CD4-positive, alpha-beta T cell treated with Interleukin-15 for 4 hours (primary cell): Measurements from ENCODE around the gene ANXA5.
A peak's percentile ranks its signal among the peaks of the same experiment; 100 is the strongest.

Source experiments
- DNase-seq: peaks from one replicate; pipeline ENCODE4 v3.0.0-alpha.2; 2020; ENCODE audit warnings: low spot score

The ANXA5 gene

DNA sequence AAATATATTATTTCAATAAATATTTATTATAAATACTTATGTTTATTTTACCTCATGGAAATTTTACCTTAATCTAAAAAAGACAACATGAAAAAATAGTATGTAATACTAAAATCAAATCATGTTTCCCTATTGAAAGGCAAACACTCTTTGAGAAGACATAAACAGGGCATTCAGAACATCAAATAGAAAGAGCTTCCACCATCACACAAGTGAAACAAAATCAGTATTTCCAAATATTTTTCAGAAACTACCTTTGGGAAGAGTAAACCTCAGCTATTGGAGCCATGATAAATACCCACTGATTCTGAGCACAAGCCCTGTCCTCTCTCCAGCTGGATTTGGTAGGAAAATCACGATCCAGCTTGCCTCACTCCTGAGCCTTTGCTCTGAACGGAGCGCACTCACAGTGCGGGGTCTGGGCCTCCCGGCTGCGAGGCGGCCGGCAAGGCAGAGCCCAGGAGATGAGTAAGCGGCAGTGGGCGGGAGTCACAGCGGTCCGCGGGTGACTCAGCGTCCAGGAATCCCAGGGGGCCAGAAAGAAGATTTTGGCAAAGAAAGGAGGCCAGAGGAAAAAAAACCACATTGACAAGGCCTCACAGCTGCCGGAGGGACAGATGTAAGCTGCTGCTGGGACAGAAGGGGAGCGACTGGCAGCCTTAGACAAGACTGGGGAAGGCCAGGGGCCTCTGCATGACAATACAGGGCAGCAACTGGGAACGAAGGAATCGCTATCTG lies 14.7 kb upstream of the ANXA5 start:
- DNase-seq = no peak

DNA sequence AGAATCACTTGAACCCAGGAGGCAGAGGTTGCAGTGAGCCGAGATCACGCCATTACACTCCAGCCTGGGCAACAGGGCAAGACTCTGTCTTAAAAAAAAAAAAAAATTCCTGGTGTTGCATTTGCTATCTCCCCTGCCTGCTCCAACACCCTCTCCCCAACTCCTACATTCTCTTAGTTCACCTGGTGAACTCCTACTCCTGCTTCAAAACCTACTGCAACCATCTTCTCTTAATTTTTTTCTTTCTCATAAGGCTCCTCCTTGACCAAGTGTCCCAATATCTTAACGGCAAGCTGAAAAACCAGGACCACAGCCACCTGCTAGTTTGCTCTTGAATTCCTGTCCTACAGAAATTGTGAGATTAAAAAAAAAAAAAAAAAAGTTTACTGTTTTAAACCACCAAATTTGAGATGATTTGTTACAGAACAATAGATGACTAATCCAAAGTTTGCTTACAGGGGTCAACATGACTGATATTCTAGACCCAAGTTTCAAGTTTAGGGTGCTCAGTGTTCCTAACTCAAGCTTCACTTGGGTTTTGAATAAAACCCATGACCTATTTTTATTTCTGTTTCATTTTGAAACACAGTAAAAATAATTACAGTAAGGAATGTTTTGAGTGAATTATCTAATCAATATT lies 13.1 kb upstream of the ANXA5 start:
- no peak for DNase-seq

DNA sequence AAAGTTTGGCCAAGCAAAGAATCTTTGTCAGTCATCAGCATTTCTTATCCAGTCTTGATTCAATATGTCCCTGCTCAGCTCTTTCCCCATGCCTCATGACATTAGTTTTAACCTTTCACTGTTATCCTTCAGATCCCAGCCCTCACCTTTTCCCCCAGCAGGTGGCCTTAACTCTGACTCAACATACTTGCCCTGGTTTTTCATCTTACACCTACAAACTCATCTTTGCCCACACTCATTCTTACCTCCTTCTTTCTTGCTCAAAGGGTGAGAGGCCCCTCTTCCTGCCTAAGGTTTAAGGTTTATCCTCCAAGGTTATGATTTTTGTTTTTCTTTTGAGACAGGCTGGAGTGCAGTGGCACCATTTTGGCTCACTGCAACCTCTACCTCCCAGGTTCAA lies 10.6 kb upstream of the ANXA5 start:
- DNase-seq = no peak

DNA sequence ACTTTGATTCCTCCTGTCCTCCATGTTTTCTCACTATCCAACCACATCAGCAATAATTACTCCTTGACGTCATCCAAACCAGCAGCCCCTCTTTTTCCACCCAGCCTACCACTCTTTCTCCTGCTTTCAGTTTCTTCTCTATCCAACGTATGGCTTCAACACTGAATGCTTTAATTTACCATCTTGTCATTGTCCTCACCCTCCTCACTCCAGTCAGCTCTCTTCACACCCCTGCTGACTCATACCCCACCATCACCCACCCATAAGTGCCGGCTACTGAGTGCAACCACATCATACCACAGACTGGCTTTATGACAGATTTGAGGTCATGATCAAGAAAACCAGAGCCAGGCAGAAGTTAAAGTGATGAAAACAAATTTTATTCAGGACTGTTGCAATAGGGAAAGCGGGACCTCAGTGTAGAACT lies 9.8 kb upstream of the ANXA5 start:
- DNase-seq = peak; percentile 60

DNA sequence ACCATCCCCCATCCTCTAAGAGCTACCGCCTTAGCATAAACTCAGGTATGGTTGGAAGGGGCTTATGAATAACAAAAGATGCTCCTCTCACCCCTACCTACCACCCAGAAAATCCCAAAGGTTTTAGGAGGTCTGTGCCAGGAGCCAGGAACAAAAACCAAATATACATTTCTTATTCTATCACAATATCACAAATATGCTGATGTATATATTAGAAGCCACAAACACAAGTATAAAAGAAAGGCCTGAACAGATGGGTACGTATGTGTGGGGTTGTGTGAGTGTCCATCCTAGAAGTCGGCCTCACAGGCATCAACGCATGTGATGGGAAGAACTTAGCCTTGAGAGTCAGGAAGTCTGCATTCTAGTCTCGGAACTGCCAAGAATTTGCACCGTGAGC lies 8.7 kb upstream of the ANXA5 start:
- DNase-seq = no peak

DNA sequence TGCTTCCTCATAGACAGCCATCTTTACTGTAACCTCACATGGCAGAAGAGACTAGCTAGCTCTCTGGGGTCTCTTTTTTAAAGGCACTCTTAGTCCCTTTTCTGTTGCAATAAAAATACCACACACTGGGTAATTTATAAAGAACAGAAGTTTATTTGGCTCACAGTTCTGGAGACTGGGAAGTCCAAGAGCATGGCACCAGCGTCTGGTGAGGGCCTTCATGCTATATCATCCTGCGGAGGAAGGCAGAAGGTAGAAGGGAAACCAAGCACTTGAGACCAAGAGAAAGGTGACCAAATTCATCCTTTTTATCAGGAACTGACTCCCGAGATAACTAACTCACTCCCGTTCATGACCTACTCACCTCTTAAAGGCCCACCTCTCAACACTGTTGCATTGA lies 5.4 kb upstream of the ANXA5 start:
- no peak for DNase-seq

DNA sequence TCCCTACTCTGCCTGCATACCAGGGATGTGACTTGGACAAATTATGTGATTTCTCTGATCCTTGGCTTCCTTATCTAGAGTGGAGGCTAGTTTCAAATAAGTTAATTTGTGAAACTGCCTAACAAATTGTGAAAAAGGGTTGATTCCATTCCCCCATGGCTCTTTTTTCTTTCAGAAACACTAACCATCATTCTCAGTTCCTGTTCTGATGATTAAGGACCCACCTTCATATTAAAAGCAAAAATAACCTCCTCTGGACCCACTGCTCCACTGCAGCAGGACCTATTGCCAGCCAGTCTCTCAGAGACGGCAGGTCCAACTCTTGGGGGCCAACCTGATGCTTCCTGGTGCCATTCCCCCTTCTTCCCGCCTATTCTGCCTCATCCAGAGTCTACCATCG lies 4.5 kb upstream of the ANXA5 start:
- no peak for DNase-seq

DNA sequence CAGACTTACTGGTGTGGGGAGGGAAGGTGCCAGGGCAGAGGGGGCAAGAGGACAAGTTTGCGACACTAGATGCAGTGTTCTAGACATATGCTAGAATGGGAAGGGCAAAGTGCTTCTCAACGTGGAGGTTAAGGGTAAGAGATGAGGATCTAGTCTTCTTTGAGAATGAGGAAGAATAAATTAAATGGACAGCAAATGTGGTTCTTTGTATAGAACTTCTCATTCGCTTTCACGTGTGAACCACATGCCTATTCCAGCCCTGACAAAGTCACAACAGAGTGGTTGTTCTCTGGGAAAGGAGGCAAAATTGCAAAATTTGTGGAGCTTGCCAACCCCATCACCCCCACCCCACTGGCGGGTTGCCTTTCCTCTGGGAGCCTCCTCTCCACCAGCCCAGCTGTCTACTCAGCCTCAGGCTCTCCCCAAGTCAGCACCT lies 1.5 kb upstream of the ANXA5 start:
- no peak for DNase-seq

DNA sequence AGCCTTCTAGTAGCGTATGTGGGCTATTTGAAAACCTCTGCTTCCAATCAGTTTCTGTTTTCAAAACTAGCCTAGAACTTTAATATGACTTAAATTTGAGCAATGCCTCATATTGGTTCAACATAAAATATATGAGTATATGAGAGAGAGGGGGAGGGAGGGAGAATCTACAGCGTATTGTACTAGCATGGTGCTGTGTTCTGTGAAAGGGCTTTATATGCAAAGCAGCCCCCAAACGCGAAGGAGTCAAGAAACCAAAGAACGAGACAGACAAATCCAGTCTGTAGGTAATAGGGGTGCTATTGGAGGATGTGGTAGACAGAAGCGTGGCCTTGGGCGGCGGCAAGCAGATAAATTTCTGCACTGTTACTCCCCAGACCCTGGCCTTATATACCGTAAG lies 784 bp upstream of the ANXA5 start:
- no peak for DNase-seq

DNA sequence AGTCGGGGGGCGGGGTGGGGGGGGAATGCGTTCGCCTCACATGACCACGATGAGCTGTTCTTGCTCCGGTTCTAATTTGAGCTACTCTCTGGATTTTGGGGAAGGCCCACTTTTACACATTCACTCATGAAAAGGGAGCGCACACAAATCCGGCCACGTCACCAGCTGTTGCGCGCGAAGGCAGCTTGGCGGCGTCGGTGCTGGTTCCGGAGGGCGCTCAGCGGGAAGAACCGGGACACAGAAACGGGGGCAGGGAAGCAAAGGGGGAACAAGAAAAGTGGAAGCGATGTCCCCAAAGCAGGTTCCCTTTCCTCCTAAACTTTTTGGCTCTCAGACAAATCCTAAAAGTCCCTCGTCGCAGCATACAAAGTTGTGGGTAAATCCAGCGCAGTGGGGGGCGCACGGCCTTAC lies 605 bp downstream of the ANXA5 start:
- DNase-seq = peak; percentile 68

DNA sequence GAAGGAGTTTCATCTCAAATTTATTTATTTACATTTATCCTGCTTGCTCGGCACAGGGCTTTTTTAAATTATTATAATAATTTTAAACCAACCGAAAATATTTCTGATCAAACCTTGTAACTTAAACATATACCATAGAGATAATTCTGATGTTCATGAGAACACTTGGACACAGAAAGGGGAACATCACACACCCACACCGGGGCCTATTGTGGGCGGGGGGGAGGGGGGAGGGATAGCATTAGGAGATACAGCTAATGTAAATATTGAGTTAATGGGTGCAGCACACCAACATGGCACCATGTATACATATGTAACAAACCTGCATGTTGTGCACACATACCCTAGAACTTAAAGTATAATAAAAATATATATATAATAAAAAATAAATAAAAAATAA lies 2.9 kb downstream of the ANXA5 start:
- no peak for DNase-seq

DNA sequence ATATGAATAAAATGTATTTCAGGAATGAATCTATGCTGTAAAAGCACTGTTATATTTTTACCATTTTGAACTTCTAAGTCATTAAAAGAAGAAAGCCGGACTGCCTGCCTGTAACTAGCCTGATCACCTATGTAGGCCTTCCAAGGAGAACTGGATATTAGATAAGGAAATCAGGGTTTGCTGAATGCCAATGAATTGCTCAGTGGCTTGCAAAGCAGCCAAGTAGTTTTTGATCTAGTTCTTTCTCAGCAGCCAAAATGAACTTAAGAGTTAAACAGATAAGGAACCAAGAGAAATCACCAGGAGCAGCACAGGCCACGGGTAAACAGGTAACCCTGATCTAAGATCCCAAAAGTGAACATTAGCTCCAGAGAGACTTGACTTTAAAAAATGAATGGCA lies 3.3 kb downstream of the ANXA5 start:
- no peak for DNase-seq

DNA sequence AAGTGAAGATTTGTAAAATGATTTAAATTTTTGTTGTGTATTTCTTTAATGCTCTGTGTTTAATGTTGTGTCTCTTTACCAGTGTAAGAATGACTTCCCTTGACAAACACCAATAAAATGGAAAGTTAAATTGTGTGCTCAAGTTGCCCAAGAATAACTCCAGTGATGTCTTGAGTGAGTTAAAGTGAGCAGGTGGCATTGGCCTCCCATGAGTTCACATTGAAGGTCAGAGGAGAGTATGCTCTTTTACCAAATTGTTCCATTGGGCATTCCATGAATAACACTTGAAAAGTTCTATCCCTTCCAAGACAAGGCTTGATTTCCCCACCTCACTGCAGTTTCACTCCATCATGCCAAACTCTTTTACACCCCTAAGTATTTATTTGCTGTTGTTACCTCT lies 4.5 kb downstream of the ANXA5 start:
- DNase-seq = no peak

DNA sequence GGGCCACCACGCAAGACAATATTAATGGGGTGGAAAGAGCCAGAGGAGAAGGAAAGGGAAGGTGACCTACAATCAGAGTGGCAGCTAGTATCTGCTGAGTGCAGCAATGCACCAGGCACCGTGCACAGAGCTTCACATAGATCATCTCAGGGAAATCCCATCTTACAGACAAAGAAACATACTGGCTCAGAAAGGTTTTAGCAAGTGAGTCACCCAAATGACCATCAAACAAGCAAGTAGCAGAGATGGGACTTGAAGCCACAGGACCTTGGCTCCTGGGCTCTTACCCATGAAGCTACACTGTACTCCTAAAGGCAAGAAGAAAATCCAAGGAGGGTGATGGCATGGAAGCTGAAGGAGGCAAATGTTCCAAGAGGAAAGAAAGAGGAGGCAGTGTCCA lies 6.8 kb downstream of the ANXA5 start:
- no peak for DNase-seq

DNA sequence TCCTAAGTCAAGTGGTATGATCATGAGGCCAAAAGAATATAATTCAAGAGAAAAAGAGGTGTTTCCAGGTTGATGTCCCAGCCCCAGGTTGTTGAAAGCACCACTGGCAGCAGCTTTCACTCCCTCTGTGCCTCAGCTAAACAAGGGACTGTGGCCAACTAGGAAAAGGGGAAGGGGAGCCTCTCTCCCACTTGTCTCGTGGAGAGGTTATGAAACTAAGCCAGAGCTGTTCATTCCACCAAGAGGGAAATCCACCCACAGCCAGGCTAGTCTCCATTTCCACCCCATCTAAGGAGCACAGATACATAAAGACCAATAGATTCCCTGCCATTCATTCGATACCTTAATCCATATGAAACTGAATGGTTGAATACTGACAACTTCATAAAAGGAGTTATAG lies 8.1 kb downstream of the ANXA5 start:
- no peak for DNase-seq

DNA sequence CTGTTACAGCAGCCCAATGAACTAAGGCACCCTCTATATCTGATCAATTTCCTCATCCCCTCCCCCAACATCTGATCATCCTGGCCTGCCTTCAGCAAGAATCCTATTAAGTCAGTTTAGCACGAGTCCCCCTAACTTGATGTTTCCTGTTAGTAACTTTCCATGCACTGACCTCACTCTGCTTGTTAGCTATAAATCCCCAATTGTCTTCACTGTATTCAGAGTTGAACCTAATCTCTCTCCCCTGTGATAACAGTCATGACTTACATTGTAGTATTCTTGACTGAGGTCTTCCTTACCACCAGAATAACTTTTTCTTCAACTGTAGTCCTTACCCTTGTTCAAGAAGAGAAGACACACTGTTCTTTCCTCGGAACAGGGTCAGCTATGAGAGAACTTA lies 8.5 kb downstream of the ANXA5 start:
- DNase-seq = no peak

DNA sequence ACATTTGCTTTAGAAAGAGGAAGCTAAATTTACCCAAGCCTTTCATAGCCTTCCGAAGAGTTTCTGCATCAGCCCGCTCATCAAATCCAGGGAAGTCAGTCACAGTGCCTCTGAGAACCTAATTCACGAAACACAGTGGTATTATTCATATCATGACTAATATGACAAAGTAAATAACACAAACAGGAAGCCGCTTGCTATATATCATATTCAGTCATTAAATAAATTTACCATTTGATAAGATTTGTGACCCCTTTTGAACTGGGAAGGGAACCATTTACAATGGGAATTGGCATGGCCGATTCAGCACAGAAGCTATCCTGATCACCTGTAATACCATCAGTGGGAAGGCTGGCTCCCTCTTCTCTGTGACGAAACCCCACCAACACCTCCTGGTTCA lies 10.5 kb downstream of the ANXA5 start:
- DNase-seq = no peak

DNA sequence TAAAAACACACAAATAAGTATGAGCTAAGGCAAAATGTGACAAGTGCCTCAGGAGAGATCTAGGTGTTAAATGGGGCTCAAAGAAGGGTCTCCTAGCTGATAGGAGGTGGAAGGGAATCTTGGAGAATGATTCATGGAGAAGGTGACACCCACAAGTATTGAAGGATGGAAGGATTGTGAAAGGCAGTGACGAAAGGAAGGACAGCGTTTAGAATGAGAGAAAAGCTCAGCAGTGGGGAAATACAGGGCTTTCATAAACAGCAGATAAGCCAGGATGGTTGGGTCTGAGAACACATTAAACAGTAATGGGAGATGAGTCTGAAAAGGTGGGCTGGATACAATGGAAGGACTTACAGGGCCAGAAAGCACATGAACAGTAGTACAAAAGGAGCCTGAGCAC lies 11.5 kb downstream of the ANXA5 start:
- DNase-seq = no peak

DNA sequence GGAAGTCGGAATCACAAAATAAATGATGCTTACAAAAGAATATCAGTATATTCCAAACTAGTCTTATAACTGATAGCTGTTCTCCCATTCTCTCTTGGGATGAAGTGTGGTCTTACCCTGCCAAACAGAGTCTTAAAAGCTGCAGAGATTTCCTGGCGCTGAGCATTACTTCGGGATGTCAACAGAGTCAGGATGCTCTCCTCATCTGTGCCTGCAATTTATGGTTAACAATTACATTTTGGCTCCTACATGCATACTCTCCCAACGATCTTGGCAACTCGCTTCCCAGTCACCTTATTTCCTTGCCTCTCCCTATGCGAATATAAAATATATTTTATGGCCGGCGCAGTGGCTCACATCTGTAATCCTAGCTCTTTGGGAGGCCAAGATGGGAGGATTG lies 12.2 kb downstream of the ANXA5 start:
- DNase-seq = no peak

DNA sequence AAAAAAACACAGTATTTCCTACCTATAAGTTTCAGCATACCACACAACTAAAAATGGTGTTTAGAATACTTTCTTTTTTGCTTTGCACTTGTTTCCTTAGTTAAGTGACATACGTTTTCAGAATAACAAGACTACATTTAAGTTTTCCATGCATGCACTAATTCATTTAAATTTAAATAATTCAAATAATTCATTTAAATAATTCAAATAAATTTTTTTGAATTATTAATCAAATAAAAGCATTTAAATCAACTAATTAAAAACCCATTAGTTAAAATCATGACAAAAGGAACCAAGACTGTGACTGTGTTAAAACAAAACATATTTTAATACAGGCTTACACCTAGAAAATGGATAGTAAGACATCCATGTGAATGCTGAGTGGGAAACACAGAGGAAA lies 12.8 kb downstream of the ANXA5 start:
- DNase-seq = no peak

DNA sequence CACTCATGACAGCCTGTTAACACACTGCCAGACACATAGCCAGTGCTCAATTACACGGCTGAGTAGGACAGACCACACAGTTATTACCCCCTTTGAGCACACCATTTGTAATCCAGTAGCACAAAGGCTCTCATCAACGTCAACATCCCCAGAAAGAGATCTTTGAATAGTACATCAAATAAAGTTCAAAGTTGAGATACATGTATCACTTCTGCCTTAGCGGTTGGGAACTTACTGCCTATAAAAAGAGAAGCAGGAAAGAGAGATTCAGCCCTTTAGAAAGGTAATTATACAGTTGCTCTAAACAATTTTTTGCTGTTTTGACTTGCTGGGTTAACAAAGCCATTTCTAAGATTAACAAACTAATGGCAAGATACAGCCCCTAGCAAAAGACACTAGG lies 16.2 kb downstream of the ANXA5 start:
- DNase-seq = no peak

DNA sequence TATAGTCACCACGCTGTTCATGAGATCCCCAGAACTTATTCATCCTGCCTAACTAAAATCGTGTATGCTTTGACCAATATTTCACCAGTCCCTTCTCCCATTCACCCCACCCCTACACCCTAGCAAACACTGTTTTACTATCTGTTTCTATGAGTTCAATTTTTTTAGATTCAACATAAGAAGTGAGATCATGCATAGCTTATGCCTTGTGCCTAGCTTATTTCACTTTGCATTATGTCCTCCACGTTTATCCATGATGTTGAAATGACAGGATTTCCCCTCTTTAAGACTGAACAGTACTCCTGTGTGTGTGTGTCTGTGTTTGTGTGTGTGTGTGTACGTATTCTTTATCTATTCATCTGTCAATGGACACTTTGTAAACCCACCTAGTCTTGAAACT lies 16.8 kb downstream of the ANXA5 start:
- no peak for DNase-seq

DNA sequence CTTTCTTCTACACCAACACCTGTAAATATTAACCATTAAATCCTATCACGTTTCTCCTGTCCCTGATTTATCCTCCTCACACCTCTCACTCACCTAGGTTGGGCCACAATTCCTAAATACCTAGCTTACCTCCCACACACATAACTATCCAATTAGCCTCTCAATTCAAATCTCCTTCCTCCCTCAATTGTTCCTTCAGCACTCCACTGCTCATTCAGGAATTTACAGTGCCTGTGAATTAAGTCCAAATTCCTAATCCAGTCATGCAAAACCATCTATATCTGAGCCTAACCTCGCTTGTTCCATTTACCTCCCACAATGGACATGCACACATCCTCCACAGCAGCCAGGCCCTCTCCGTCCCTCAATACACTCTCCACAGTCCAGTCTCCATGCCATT lies 17.5 kb downstream of the ANXA5 start:
- no peak for DNase-seq

DNA sequence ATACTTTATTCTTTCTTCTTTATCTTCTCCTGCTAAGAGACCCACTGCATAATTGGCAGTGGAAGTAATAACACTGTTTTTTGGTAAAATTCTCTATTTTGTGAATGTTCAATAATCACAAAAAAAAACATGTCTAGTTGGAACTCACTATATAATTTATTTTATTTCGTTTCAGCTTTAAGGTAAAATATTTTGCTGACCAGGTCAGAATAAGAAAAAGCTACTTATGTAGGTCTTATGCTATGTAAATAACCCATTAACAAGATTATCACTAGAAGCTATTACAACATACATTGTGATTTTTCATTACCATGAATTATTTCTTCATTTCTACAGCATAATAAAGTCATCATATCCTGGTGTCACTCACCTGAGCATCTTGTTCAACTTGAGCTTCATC lies 19.3 kb downstream of the ANXA5 start:
- DNase-seq = no peak
